ENCODE results near the gene HSD17B14. TPM values are rescaled to one million over a fixed set of nuclear protein-coding genes. Genes with fewer than 3 reads are reported as not detected.

The HSD17B14 gene
- total and polyA plus RNA-seq, 2 of the 13 experiments (the other 11 are each of a cell fraction or from before 2014, with no cell fraction given), result 0.58 to 1.2 TPM

GRCh38 chr19:48872182-48872883 lies 36.0 kb upstream of the HSD17B14 start, which contains the start of gene PPP1R15A (continued):
- 0 out of 2 replicates have a peak, but pooled peaks have one; percentile 89 for TF ChIP-seq NFATC3 (CRISPR knock-in tag; IDR thresholded peaks at IDR 0.05)
- TF ChIP-seq NFRKB (IDR thresholded peaks at IDR 0.05), result no peak
- peak; percentile 61; the same call in 1 of the 2 replicates for TF ChIP-seq NR2F2 (IDR thresholded peaks at IDR 0.05; ENCODE audit: borderline replicate concordance, low read depth)
- TF ChIP-seq ZNF547 (CRISPR knock-in tag; IDR thresholded peaks at IDR 0.05), result peak; percentile 93; the same call in 1 of the 2 replicates
- TF ChIP-seq FOXK1 (CRISPR knock-in tag; IDR thresholded peaks at IDR 0.05; ENCODE audit: borderline replicate concordance, low read depth), result peak; percentile 89; the same call in 1 of the 2 replicates
- TF ChIP-seq SMARCE1 (IDR thresholded peaks at IDR 0.05; ENCODE audit: borderline replicate concordance), result no peak
- peak; percentile 18; the same call in 1 of the 2 replicates for TF ChIP-seq SKIL (CRISPR knock-in tag; IDR thresholded peaks at IDR 0.05; ENCODE audit: borderline replicate concordance)
- no peak for TF ChIP-seq FOSL1 (CRISPR knock-in tag; IDR thresholded peaks at IDR 0.05; ENCODE audit: borderline replicate concordance)
- no peak for TF ChIP-seq ZNF543 (CRISPR knock-in tag; IDR thresholded peaks at IDR 0.05)
- TF ChIP-seq ZNF570 (CRISPR knock-in tag; IDR thresholded peaks at IDR 0.05; ENCODE audit: borderline replicate concordance), result no peak
- peak; percentile 90; the same call in 1 of the 2 replicates for TF ChIP-seq ZNF784 (CRISPR knock-in tag; IDR thresholded peaks at IDR 0.05; ENCODE audit: borderline replicate concordance)
- TF ChIP-seq ZBTB44 (CRISPR knock-in tag; IDR thresholded peaks at IDR 0.05), result no peak
- TF ChIP-seq, protein P1, sequence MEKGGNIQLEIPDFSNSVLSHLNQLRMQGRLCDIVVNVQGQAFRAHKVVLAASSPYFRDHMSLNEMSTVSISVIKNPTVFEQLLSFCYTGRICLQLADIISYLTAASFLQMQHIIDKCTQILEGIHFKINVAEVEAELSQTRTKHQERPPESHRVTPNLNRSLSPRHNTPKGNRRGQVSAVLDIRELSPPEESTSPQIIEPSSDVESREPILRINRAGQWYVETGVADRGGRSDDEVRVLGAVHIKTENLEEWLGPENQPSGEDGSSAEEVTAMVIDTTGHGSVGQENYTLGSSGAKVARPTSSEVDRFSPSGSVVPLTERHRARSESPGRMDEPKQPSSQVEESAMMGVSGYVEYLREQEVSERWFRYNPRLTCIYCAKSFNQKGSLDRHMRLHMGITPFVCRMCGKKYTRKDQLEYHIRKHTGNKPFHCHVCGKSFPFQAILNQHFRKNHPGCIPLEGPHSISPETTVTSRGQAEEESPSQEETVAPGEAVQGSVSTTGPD (CRISPR knock-in tag; IDR thresholded peaks at IDR 0.05), result no peak
- no peak for TF ChIP-seq PREB (CRISPR knock-in tag; IDR thresholded peaks at IDR 0.05)
- no peak for TF ChIP-seq ZFP36 (IDR thresholded peaks at IDR 0.05; ENCODE audit: borderline replicate concordance, low read depth, low read length, partially characterized antibody)
- TF ChIP-seq MYNN (CRISPR knock-in tag; IDR thresholded peaks at IDR 0.05; ENCODE audit: low read depth), result peak; percentile 21; the same call in 1 of the 2 replicates
- TF ChIP-seq ZNF564 (CRISPR knock-in tag; IDR thresholded peaks at IDR 0.05), result 0 out of 2 replicates have a peak, but pooled peaks have one; percentile 52
- no peak for TF ChIP-seq ZNF335 (CRISPR knock-in tag; IDR thresholded peaks at IDR 0.05)
- TF ChIP-seq, protein P2, sequence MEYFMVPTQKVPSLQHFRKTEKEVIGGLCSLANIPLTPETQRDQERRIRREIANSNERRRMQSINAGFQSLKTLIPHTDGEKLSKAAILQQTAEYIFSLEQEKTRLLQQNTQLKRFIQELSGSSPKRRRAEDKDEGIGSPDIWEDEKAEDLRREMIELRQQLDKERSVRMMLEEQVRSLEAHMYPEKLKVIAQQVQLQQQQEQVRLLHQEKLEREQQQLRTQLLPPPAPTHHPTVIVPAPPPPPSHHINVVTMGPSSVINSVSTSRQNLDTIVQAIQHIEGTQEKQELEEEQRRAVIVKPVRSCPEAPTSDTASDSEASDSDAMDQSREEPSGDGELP (IDR thresholded peaks at IDR 0.05; ENCODE audit: borderline replicate concordance, low read depth), result no peak; the same call in 1 of the 2 replicates
- 0 out of 2 replicates have a peak, but pooled peaks have one; percentile 2 for TF ChIP-seq SRF (IDR thresholded peaks at IDR 0.05; ENCODE audit: low read depth, low read length)
- peak; percentile 49 for TF ChIP-seq GATAD2A (CRISPR knock-in tag; IDR thresholded peaks at IDR 0.05)
- TF ChIP-seq ZNF747 (CRISPR knock-in tag; IDR thresholded peaks at IDR 0.05; ENCODE audit: borderline replicate concordance), result peak; percentile 87; the same call in 1 of the 2 replicates

All from HepG2 (cell line).